ENCODE data around the gene CX3CR1. TPM values are rescaled to one million over a fixed set of nuclear protein-coding genes. Genes with fewer than 3 reads are reported as not detected.
"Not testable (repeated sequence)": the region's sequence is repeated elsewhere in the genome, so short reads cannot be mapped to it uniquely, and the experiment has no call there.

CX3CR1 gene
- total RNA-seq, result 0.19 and 0.21 TPM in 2 replicates

DNA sequence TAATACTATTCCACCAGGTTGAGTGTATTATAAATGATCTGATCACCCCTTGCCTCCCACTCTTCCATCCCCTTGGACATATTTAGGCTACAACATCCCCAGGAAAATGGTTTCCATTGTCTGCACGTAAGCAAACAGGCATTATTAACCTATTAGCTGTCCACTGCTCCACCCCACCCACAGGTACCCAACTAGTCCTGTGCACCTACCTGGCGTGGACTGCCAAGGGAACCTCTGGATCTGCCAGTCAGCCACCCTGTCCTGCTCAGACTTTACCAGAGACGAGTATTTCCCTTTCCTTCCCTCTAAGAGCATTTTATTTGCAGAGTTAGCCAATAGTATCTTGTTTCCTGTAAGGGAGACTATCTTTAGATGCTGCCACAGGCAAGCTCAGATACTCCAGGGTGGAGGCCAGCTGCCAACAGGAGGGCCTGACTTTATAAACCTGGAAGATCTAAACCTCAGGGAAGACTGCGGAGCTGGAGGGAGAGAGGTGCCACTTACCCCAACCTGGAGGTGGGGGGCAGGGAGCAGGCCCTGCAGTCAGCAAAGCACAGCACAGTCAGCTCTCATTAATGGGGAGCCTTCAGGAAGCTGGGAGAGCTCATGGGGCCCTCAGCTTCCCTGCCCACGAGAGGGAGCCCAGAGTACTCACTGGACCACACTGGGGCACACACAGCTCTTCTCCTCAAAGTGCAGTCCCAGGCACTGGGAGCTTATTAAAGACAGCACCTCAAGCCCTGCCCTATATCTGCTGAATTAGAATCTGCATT lies at the start of gene CX3CR1:
Gene CX3CR1, minus strand, starts transcription at position 292 of the 773 bp plus-strand sequence. CDS start 13,527 bp downstream, outside the sequence.
- DNase-seq, result no peak
- Mint-ChIP-seq H3K27ac (no peak within 1 kb of the TSS), H3K4me3 (no peak within 1 kb of the TSS), H3K27me3 (peaks cover 7% of the 10 kb centered on the region), H3K4me1 (peaks cover 56% of the 10 kb centered on the region), H3K36me3 (ENCODE audit: low read depth) (no peaks in the 10 kb centered on the region), H3K9me3 (no peaks in the 10 kb centered on the region)
- intact Hi-C loops (cut with micrococcal nuclease), result no loop called here

DNA sequence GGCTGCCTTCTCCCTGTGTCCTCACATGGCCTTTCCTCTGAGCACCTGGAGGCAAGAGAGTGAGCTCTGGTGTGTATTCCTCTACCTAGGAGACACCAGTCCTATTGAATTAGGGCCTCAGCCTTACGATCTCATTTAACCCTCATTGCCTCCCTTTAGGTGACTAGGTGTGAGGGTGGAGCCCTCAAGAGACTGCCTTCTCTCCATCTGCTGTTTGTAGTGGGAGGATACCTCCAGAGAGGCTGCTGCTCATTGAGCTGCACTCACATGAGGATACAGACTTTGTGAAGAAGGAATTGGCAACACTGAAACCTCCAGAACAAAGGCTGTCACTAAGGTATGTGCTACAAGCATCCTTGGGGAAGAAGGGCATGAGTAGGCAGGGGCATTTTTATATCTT lies 49.7 kb upstream of the CX3CR1 start, which contains the start of gene CCR8:
Gene CCR8, plus strand, starts transcription at position 217 of the 400 bp plus-strand sequence. CDS start 2,623 bp downstream, outside the sequence.
- intact Hi-C loops (cut with micrococcal nuclease), result no loop called here
- peak; percentile 66 for DNase-seq
- Mint-ChIP-seq H3K9me3 (peaks cover 10% of the 10 kb centered on the region), H3K4me1 (peaks cover 43% of the 10 kb centered on the region), H3K36me3 (ENCODE audit: low read depth) (peaks cover 14% of the 10 kb centered on the region), H3K4me3 (peak within 1 kb of the TSS; percentile 52), H3K27me3 (no peaks in the 10 kb centered on the region), H3K27ac (peak within 1 kb of the TSS; percentile 72)

DNA sequence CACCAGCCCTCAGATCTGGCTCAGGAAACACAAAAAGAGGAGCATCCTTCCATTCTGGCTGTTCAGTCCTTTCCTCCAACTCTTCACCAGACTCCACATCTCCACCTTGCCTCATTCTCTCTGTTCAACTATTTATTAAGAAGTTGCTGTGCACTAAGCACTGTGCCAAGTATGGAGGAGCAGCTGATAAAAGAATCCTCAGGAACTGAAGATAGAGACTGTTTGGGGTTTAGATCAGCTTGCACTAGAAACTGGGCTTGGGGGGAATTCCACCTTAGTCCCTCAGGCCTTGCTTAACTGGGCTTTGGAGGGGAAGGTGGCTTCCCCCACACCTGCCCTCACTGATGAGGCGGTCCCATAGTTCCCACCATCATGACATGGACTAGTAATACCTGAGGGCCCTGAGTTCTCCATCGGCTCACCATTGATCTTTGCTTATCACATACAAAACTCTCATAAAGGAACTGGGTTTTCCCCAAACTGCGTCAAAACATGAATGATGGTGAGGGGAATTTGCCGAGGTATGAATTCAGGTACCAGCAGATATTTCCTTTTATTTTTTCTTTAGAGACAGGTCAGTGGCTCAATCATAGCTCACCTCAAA lies 48.0 kb upstream of the CX3CR1 start:
- Mint-ChIP-seq H3K4me3 (peak overlapping the region; percentile 37), H3K4me1 (peaks cover 50% of the 10 kb centered on the region), H3K9me3 (no peaks in the 10 kb centered on the region), H3K27me3 (no peaks in the 10 kb centered on the region), H3K27ac (peak overlapping the region; percentile 72), H3K36me3 (ENCODE audit: low read depth) (peaks cover 5% of the 10 kb centered on the region)
- DNase-seq, result peak; percentile 75
- intact Hi-C loops (cut with micrococcal nuclease), result loop anchor here (1.0 kb wide), 3 partner anchors 19 to 50 kb away; no protein-coding TSS in a partner anchor

- Mint-ChIP-seq H3K4me3 (peak overlapping the region; percentile 26), H3K27me3 (no peaks in the 10 kb centered on the region), H3K9me3 (no peaks in the 10 kb centered on the region), H3K27ac (peak overlapping the region; percentile 72), H3K4me1 (peaks cover 49% of the 10 kb centered on the region), H3K36me3 (ENCODE audit: low read depth) (peaks cover 5% of the 10 kb centered on the region)
- DNase-seq, result peak; percentile 57
- intact Hi-C loops (cut with micrococcal nuclease), result no loop called here
Observed at GRCh38 chr3:39327053-39327745, 47.4 kb upstream of the CX3CR1 start.

DNA sequence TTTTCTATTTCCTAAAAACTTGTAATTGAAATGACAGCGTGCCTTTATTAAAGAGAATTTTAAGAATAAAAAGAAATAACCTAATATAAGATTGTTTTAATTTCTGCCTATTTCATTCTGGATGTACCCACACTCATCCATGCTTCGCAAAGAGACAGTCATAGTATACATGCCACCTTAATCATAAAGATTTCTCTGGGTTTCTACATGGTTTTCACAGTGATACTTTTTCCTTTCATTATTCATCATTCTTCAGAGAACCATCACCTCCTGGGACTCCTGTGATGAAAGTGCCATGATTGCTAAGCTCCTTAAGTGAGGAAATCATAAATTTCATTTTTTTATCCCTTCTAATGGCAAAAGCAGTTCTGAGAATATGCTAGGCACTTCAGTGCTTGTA lies 45.4 kb upstream of the CX3CR1 start:
- intact Hi-C loops (cut with micrococcal nuclease), result loop anchor here (1.0 kb wide), 1 partner anchor 18 kb away; no protein-coding TSS in a partner anchor
- Mint-ChIP-seq H3K4me3 (no peak overlapping the region), H3K27me3 (peaks cover 2% of the 10 kb centered on the region), H3K36me3 (ENCODE audit: low read depth) (peaks cover 4% of the 10 kb centered on the region), H3K9me3 (no peaks in the 10 kb centered on the region), H3K27ac (peak overlapping the region; percentile 8), H3K4me1 (peaks cover 58% of the 10 kb centered on the region)
- no peak for DNase-seq

DNA sequence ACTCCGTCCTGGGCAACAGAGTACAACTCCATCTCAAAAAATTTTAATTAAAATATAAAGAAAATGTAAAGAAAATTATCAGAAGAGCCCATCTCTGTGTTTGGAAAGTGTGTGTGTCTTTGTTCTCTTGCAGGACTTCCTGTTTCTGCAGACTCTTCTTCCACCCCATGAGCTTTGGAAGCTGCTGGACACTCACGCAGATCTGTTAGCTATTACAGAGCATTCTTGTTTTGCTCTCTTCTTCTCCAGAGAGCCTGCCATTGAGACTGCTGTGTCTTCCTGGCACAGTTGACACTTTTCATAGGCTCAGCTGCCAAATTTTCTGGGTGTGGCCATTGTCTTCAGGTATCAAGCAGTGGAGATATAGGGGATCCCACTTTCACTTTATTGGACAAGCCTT lies 43.7 kb upstream of the CX3CR1 start:
- peaks cover 3% of the 10 kb centered on the region for H3K9me3 Mint-ChIP-seq
- peaks cover 50% of the 10 kb centered on the region for H3K4me1 Mint-ChIP-seq
- no peak for DNase-seq
- no peak overlapping the region for H3K4me3 Mint-ChIP-seq
- peaks cover 4% of the 10 kb centered on the region for H3K36me3 Mint-ChIP-seq (ENCODE audit: low read depth)
- intact Hi-C loops (cut with micrococcal nuclease), result no loop called here
- no peak overlapping the region for H3K27ac Mint-ChIP-seq
- peaks cover 4% of the 10 kb centered on the region for H3K27me3 Mint-ChIP-seq

DNA sequence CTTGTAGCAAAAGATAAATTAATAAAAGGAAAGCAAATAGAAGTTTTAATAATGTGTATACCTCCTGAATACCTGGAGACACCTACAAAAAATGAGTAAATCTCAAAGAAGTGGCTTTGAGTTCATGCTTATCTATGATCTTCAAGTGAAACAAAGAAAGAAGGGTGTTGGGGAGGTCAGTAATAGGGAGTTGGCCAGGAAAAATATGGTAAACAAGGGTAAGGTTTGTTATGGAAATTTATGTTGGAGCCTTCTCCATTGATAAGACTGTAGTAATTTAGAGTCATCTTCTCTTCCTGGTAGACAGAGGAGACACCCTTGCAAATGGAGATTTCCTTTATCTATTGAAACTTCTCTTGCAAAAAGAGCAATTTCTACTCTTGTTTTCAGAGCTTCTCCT lies 43.1 kb upstream of the CX3CR1 start:
- peaks cover 3% of the 10 kb centered on the region for H3K9me3 Mint-ChIP-seq
- peaks cover 4% of the 10 kb centered on the region for H3K27me3 Mint-ChIP-seq
- H3K4me3 Mint-ChIP-seq, result peak overlapping the region; percentile 32
- peak overlapping the region; percentile 25 for H3K27ac Mint-ChIP-seq
- peaks cover 4% of the 10 kb centered on the region for H3K36me3 Mint-ChIP-seq (ENCODE audit: low read depth)
- no peak for DNase-seq
- intact Hi-C loops (cut with micrococcal nuclease), result no loop called here
- peaks cover 45% of the 10 kb centered on the region for H3K4me1 Mint-ChIP-seq

- H3K27ac Mint-ChIP-seq, result peak overlapping the region; percentile 32
- H3K9me3 Mint-ChIP-seq; intact Hi-C loops (cut with micrococcal nuclease); DNase-seq; H3K4me3 Mint-ChIP-seq; H3K27me3 Mint-ChIP-seq; H3K36me3 Mint-ChIP-seq (ENCODE audit: low read depth): not testable (repeated sequence)
- peaks cover 38% of the 10 kb centered on the region for H3K4me1 Mint-ChIP-seq
Observed at GRCh38 chr3:39322209-39322715, 42.4 kb upstream of the CX3CR1 start.

- H3K27me3 Mint-ChIP-seq; DNase-seq; H3K9me3 Mint-ChIP-seq; intact Hi-C loops (cut with micrococcal nuclease); H3K36me3 Mint-ChIP-seq (ENCODE audit: low read depth): not testable (repeated sequence)
- Mint-ChIP-seq H3K27ac (peak overlapping the region; percentile 32), H3K4me1 (peaks cover 33% of the 10 kb centered on the region), H3K4me3 (peak overlapping the region; percentile 2)
Observed at GRCh38 chr3:39321574-39321983, 41.7 kb upstream of the CX3CR1 start.

DNA sequence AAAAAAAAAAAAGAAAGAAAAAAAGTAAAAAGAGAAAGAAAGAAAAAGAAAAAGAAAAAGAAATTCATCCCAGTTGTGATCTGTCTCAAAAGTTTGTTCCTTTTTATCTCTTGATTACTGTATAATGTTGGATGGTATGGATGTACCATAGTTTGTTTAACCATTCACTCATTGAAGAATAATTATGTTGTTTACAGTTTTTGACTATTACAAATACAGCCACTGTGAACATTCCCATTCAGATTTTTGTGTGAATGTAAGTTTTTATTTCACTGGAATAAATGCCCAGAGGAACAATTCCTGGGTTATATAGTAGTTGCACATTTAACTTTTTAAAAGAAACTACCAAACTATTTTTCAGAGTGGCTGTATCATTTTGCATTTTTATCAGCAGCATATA lies 39.4 kb upstream of the CX3CR1 start:
- Mint-ChIP-seq H3K27ac (no peak overlapping the region), H3K36me3 (ENCODE audit: low read depth) (peaks cover 8% of the 10 kb centered on the region), H3K4me1 (peaks cover 37% of the 10 kb centered on the region), H3K27me3 (peaks cover 4% of the 10 kb centered on the region), H3K9me3 (peaks cover 10% of the 10 kb centered on the region), H3K4me3 (no peak overlapping the region)
- intact Hi-C loops (cut with micrococcal nuclease), result no loop called here
- no peak for DNase-seq

DNA sequence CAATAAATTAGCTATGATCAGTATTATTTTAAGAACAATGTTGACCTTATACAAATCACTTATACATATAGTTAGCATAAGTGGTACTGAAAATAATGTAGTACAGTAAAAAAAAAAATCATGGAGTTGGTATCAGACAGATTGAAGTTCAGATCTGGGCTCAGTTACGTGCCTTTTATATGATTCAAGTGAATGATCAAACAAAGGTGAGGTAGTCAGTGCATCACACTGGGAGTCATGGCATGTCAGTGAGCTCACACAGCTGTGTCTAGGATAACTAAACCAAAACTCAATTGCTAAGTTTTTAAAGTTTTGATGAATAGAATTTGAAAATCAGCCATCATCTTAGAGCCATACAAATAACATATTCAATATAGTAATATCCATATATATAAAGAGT lies 38.5 kb upstream of the CX3CR1 start:
- Mint-ChIP-seq H3K27ac (no peak overlapping the region), H3K27me3 (peaks cover 4% of the 10 kb centered on the region), H3K4me3 (no peak overlapping the region), H3K4me1 (peaks cover 33% of the 10 kb centered on the region), H3K36me3 (ENCODE audit: low read depth) (peaks cover 9% of the 10 kb centered on the region), H3K9me3 (peaks cover 13% of the 10 kb centered on the region)
- intact Hi-C loops (cut with micrococcal nuclease), result no loop called here
- no peak for DNase-seq

GRCh38 chr3:39317571-39318169 lies 37.8 kb upstream of the CX3CR1 start:
- intact Hi-C loops (cut with micrococcal nuclease), result no loop called here
- Mint-ChIP-seq H3K9me3 (peaks cover 13% of the 10 kb centered on the region), H3K27me3 (peaks cover 4% of the 10 kb centered on the region), H3K36me3 (ENCODE audit: low read depth) (peaks cover 9% of the 10 kb centered on the region), H3K4me3 (no peak overlapping the region), H3K27ac (no peak overlapping the region), H3K4me1 (peaks cover 26% of the 10 kb centered on the region)
- DNase-seq, result peak; percentile 26

DNA sequence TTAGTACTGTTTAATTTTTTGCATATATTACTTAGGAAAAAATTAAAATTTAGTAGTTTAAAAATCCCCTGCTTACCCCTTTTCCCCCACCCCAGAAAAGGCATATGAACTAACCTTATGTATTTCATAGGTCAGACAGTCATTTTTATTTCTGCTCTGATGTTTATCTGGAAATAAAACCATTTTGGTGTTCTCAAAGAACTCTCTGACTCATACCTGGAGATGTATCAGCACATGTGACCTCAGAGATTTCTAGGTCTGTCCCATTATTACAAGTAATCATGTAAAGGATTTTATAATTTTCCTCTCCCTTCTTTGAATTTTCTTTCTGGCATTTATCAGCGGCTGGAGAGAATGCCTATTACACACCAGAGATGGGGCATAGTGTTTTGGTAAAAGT lies 35.6 kb upstream of the CX3CR1 start:
- DNase-seq, result no peak
- peak overlapping the region; percentile 51 for H3K27ac Mint-ChIP-seq
- H3K36me3 Mint-ChIP-seq (ENCODE audit: low read depth), result peaks cover 11% of the 10 kb centered on the region
- H3K9me3 Mint-ChIP-seq, result peaks cover 13% of the 10 kb centered on the region
- intact Hi-C loops (cut with micrococcal nuclease), result no loop called here
- H3K27me3 Mint-ChIP-seq, result peaks cover 2% of the 10 kb centered on the region
- H3K4me1 Mint-ChIP-seq, result peaks cover 12% of the 10 kb centered on the region
- no peak overlapping the region for H3K4me3 Mint-ChIP-seq

All from activated CD4-positive, alpha-beta T cell treated with anti-CD3 and anti-CD28 coated beads, Interleukin-2, amount 10 ng/mL, durations not matched to agents 24 days and 14 days (primary cell).